Neuronal stem cell (in vitro differentiated cells): Measurements from ENCODE around the gene KCNAB1.

Experiments
- DNase-seq: peaks from one replicate; pipeline ENCODE4 v3.0.0-alpha.2; 2013; ENCODE audit warnings: low spot score
- H2AFZ ChIP-seq: one replicate; pipeline ENCODE4 v1.6.1; 2013; ENCODE audit warnings: mild to moderate bottlenecking, low read length, inconsistent platforms
- H2AK5ac ChIP-seq: 2 replicates; pipeline ENCODE4 v1.6.1; 2013; ENCODE audit warnings: low read depth, mild to moderate bottlenecking, inconsistent platforms, low read length, moderate library complexity, mixed read lengths
- H2BK120ac ChIP-seq: 2 replicates; pipeline ENCODE4 v1.6.1; 2013; ENCODE audit warnings: low read depth, mild to moderate bottlenecking, inconsistent platforms, low read length, moderate library complexity, mixed read lengths
- H2BK12ac ChIP-seq: one replicate; pipeline ENCODE4 v1.6.1; 2013; ENCODE audit warnings: low read length, inconsistent platforms
- H2BK15ac ChIP-seq: 2 replicates; pipeline ENCODE4 v1.6.1; 2013; ENCODE audit warnings: mild to moderate bottlenecking, low read length, inconsistent platforms, mixed read lengths
- H2BK5ac ChIP-seq: one replicate; pipeline ENCODE4 v1.6.1; 2013; ENCODE audit warnings: inconsistent platforms, mild to moderate bottlenecking, low read length, moderate library complexity
- H3K14ac ChIP-seq: one replicate; pipeline ENCODE4 v1.6.1; 2013; ENCODE audit warnings: low read length, inconsistent platforms
- H3K18ac ChIP-seq: 2 replicates; pipeline ENCODE4 v1.6.1; 2013; ENCODE audit warnings: low read length, inconsistent platforms
- H3K23ac ChIP-seq: 2 replicates; pipeline ENCODE4 v1.6.1; 2013; ENCODE audit warnings: low read depth, mild to moderate bottlenecking, mixed read lengths, low read length, inconsistent platforms; ENCODE audit not compliant: poor library complexity
- H3K27ac ChIP-seq: replicated peaks from 3 replicates; pipeline ENCODE4 v1.5.1; 2013; ENCODE audit warnings: low read length, inconsistent platforms
- H3K27me3 ChIP-seq, 3 experiments: 2 replicates each; pipeline ENCODE4 v1.6.1; 2013; ENCODE audit warnings: low read length in 3 of 3, mild to moderate bottlenecking in 2 of 3, inconsistent platforms in 1 of 3, low read depth in 1 of 3, mixed read lengths in 1 of 3, moderate library complexity in 1 of 3; ENCODE audit not compliant: control insufficient read depth in 3 of 3, insufficient read depth in 3 of 3
- H3K36me3 ChIP-seq, 2 donors: replicated peaks in 1 of 2; 2 replicates each; pipeline ENCODE4 v1.6.1; 2013; ENCODE audit warnings: low read length in 2 of 2; ENCODE audit not compliant: control insufficient read depth in 2 of 2, insufficient read depth in 2 of 2
- H3K4ac ChIP-seq: 2 replicates; pipeline ENCODE4 v1.6.1; 2013; ENCODE audit warnings: inconsistent platforms, mild to moderate bottlenecking, low read length, moderate library complexity
- H3K4me1 ChIP-seq, 2 donors: 1 replicate in 1 of 2; 2 replicates in 1 of 2; pipeline ENCODE4 v1.6.1; 2013; ENCODE audit warnings: low read length in 2 of 2, low read depth in 1 of 2; ENCODE audit not compliant: control insufficient read depth in 2 of 2, insufficient read depth in 1 of 2
- H3K4me2 ChIP-seq: one replicate; pipeline ENCODE4 v1.6.1; 2013; ENCODE audit warnings: mild to moderate bottlenecking, low read length, inconsistent platforms; ENCODE audit not compliant: insufficient read depth, poor library complexity, severe bottlenecking
- H3K4me3 ChIP-seq, 2 donors: 2 replicates each; pipeline ENCODE4 v1.5.1; 2013; ENCODE audit warnings: low read length in 2 of 2, mild to moderate bottlenecking in 2 of 2, inconsistent platforms in 1 of 2, moderate library complexity in 1 of 2
- H3K79me1 ChIP-seq: one replicate; pipeline ENCODE4 v1.6.1; 2013; ENCODE audit warnings: low read depth, mild to moderate bottlenecking, inconsistent platforms, low read length, moderate library complexity
- H3K9ac ChIP-seq: one replicate; pipeline ENCODE4 v1.6.1; 2013; ENCODE audit warnings: mild to moderate bottlenecking, low read depth, low read length, inconsistent platforms; ENCODE audit not compliant: poor library complexity
- H3K9me3 ChIP-seq, 2 donors: replicated peaks in 1 of 2; 2 replicates each; pipeline versions ENCODE3 to v1.6.1; 2013; ENCODE audit warnings: low read length in 2 of 2, mild to moderate bottlenecking in 2 of 2, inconsistent platforms in 1 of 2, low read depth in 1 of 2, mixed read lengths in 1 of 2, moderate library complexity in 1 of 2; ENCODE audit not compliant: control insufficient read depth in 2 of 2, insufficient read depth in 1 of 2
- H4K8ac ChIP-seq: one replicate; pipeline ENCODE4 v1.6.1; 2013; ENCODE audit warnings: low read depth, mild to moderate bottlenecking, inconsistent platforms, low read length, moderate library complexity
- H4K91ac ChIP-seq: one replicate; pipeline ENCODE4 v1.6.1; 2013; ENCODE audit warnings: low read length, low read depth, mild to moderate bottlenecking, inconsistent platforms; ENCODE audit not compliant: poor library complexity
- WGBS, 2 donors: extraction: QIAGEN DNeasy Blood & Tissue Kit; methylation state at CpG; one replicate each; pipeline ENCODE4 v1.1.7; 2013; ENCODE audit warnings: missing lambda C conversion rate in 2 of 2, mixed read lengths in 1 of 2; ENCODE audit not compliant: insufficient read length in 2 of 2, insufficient replicate concordance in 1 of 2; ENCODE audit errors: extremely low coverage in 2 of 2; 5-methylcytosine and 5-hydroxymethylcytosine counted together

The KCNAB1 gene

GRCh38 chr3:156323466-156323865 lies 203.1 kb downstream of the KCNAB1 start:
- WGBS, 2 donors = no CpG with 5 or more reads among the region's 3 CpGs

DNA sequence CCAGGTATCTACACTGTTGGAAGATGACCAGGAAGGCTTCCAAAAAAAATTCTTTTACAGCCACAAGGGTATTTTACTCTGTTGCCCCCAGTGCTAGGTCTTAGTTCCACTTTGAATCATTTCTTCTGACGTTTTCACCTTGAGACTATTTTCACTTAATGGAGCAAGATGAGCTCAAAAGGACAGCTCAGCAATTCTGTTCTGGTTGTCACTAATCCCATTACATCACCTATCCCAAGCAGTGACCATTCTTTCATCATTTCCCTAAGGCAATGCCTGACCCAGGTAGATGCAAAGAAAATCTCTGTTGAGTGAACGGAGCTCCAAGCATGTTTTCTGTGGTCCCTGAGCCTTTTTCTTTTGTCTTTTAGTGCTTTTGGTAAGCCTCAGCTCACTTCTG lies 210.0 kb downstream of the KCNAB1 start:
- H3K9ac ChIP-seq = no peak overlapping the region
- DNase-seq = no peak
- H3K9me3 ChIP-seq = no peaks in the 10 kb centered on the region
- no peak overlapping the region for H4K8ac ChIP-seq
- H3K18ac ChIP-seq = no peak overlapping the region
- WGBS, 2 donors = no CpG with 5 or more reads among the region's 2 CpGs
- H2BK120ac ChIP-seq = no peak overlapping the region
- no peak overlapping the region for H2BK15ac ChIP-seq
- no peak overlapping the region for H3K14ac ChIP-seq
- H3K4me3 ChIP-seq = no peak overlapping the region
- no peaks in the 10 kb centered on the region for H3K27me3 ChIP-seq
- H3K36me3 ChIP-seq = no peaks in the 10 kb centered on the region
- peaks cover 0 to 5% of the 10 kb centered on the region in 2 donors for H3K4me1 ChIP-seq
- no peak overlapping the region for H3K4me2 ChIP-seq
- no peak overlapping the region for H3K27ac ChIP-seq
- H3K4ac ChIP-seq = no peak overlapping the region
- no peak overlapping the region for H2BK12ac ChIP-seq
- H2BK5ac ChIP-seq = no peak overlapping the region
- no peak overlapping the region for H2AK5ac ChIP-seq
- no peaks in the 10 kb centered on the region for H3K79me1 ChIP-seq
- no peak overlapping the region for H2AFZ ChIP-seq
- H3K23ac ChIP-seq = no peak overlapping the region
- no peak overlapping the region for H4K91ac ChIP-seq

More at GRCh38 chr3:156323466-156323865, 203.1 kb downstream of the KCNAB1 start:
- H2BK120ac ChIP-seq = no peak overlapping the region
- no peak overlapping the region for H3K4me2 ChIP-seq
- no peak overlapping the region for H2BK15ac ChIP-seq
- H3K4me3 ChIP-seq = no peak overlapping the region
- no peak overlapping the region for H4K91ac ChIP-seq
- H3K23ac ChIP-seq = no peak overlapping the region
- H3K27me3 ChIP-seq = no peaks in the 10 kb centered on the region
- H3K9ac ChIP-seq = no peak overlapping the region
- H3K36me3 ChIP-seq = no peaks in the 10 kb centered on the region
- peaks cover 0 to 3% of the 10 kb centered on the region in 2 donors for H3K4me1 ChIP-seq
- no peak overlapping the region for H3K14ac ChIP-seq
- no peak overlapping the region for H3K27ac ChIP-seq
- no peaks in the 10 kb centered on the region for H3K79me1 ChIP-seq
- no peak for DNase-seq
- H4K8ac ChIP-seq = no peak overlapping the region
- no peak overlapping the region for H2BK12ac ChIP-seq
- no peak overlapping the region for H2BK5ac ChIP-seq
- no peaks in the 10 kb centered on the region for H3K9me3 ChIP-seq
- H3K18ac ChIP-seq = no peak overlapping the region
- H2AFZ ChIP-seq = no peak overlapping the region
- H3K4ac ChIP-seq = no peak overlapping the region
- no peak overlapping the region for H2AK5ac ChIP-seq

DNA sequence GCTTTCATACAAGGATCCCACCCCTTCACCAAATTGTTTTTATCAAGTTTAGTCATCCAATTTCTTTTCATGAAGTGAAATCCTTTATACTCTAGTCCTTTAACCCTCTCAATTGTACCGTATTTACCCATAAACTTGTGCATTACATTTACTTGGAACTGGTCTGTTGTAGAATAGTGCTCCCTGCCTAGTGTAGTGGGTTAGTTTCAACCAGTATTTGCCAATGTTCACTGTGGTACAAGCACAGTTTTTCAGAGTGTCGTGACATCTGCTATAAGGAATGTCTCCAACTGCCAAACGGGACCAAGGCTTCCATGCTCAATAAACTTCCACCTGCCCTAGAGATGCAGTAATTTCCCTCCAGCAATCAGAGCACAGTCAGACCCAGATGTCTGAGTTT lies 211.9 kb downstream of the KCNAB1 start:
- H2AFZ ChIP-seq = no peak overlapping the region

GRCh38 chr3:156334841-156335545 lies 214.6 kb downstream of the KCNAB1 start:
- Histone ChIP-seq H3K27ac (no peak overlapping the region), H2AFZ (no peak overlapping the region), H3K4me2 (no peak overlapping the region), H2BK12ac (no peak overlapping the region), H3K4ac (no peak overlapping the region), H2BK15ac (no peak overlapping the region), H3K27me3 (no peaks in the 10 kb centered on the region), H2BK120ac (no peak overlapping the region), H4K91ac (no peak overlapping the region), H3K9me3 (no peaks in the 10 kb centered on the region), H3K14ac (no peak overlapping the region), H3K36me3 (no peaks in the 10 kb centered on the region), H3K4me3 (no peak overlapping the region), H3K9ac (no peak overlapping the region), H2BK5ac (no peak overlapping the region), H3K18ac (no peak overlapping the region), H4K8ac (no peak overlapping the region), H3K4me1 (peaks cover 0 to 5% of the 10 kb centered on the region in 2 donors), H3K23ac (no peak overlapping the region), H2AK5ac (no peak overlapping the region), H3K79me1 (no peaks in the 10 kb centered on the region)
- no CpG with 5 or more reads among the region's 3 CpGs for WGBS, 2 donors
- DNase-seq = no peak

More for the DNA sequence above, 211.9 kb downstream of the KCNAB1 start:
- no peaks in the 10 kb centered on the region for H3K79me1 ChIP-seq
- WGBS, 2 donors = no CpG with 5 or more reads among the region's 3 CpGs
- H2BK120ac ChIP-seq = no peak overlapping the region
- H4K91ac ChIP-seq = no peak overlapping the region
- no peak overlapping the region for H3K14ac ChIP-seq
- no peak overlapping the region for H3K18ac ChIP-seq
- H2AK5ac ChIP-seq = no peak overlapping the region
- H2BK12ac ChIP-seq = no peak overlapping the region
- H2BK5ac ChIP-seq = no peak overlapping the region
- no peak overlapping the region for H4K8ac ChIP-seq
- no peak overlapping the region for H3K4me3 ChIP-seq
- H3K9me3 ChIP-seq = no peaks in the 10 kb centered on the region
- DNase-seq = no peak
- no peak overlapping the region for H3K27ac ChIP-seq
- no peaks in the 10 kb centered on the region for H3K36me3 ChIP-seq
- no peak overlapping the region for H2BK15ac ChIP-seq
- no peak overlapping the region for H3K4ac ChIP-seq
- H3K27me3 ChIP-seq = no peaks in the 10 kb centered on the region
- no peak overlapping the region for H3K9ac ChIP-seq
- no peak overlapping the region for H3K23ac ChIP-seq
- H3K4me1 ChIP-seq = peaks cover 0 to 5% of the 10 kb centered on the region in 2 donors
- no peak overlapping the region for H3K4me2 ChIP-seq
